Lower leg skin (tissue), 4 donors: ENCODE measurements around the gene ART4. TPM values are rescaled to one million over a fixed set of nuclear protein-coding genes. Genes with fewer than 3 reads are reported as not detected.

Experiments used
- DNase-seq, 2 donors: peaks; one replicate each; pipeline ENCODE4 v3.0.0-alpha.2; 2019; ENCODE audit warnings: low spot score in 2 of 2
- H3K4me3 ChIP-seq: fragments of 200-600 bp; sonication (generic); 2 replicates; pipeline ENCODE4 v1.5.1; 2017; ENCODE audit warnings: mild to moderate bottlenecking, low read depth; ENCODE audit not compliant: poor library complexity, severe bottlenecking
- CTCF ChIP-seq, 3 donors: fragments of 450-650 bp; IDR thresholded peaks; one replicate each; pipeline ENCODE4 v1.5.1; 2016; ENCODE audit warnings: antibody characterized with exemption in 3 of 3, mild to moderate bottlenecking in 3 of 3, moderate library complexity in 2 of 3
- POLR2A ChIP-seq, 2 donors: fragments of 450-650 bp; IDR thresholded peaks; one replicate each; pipeline ENCODE4 v1.6.1; 2016 to 2017; ENCODE audit warnings: antibody characterized with exemption in 2 of 2, mild to moderate bottlenecking in 1 of 2, moderate library complexity in 1 of 2
- WGBS, 2 donors: methylation state at CpG; one replicate each; pipeline ENCODE4 v1.1.5; 2018; 5-methylcytosine and 5-hydroxymethylcytosine counted together
- intact Hi-C: fragments of 100-400 bp; cut with DNase I; formaldehyde crosslinking; loops from one replicate; pipeline ENCODE4 v1.15.0; 2023; ENCODE audit warnings: low total_unique reads
- total RNA-seq, 4 donors: library from RNA; depleted of rRNA; stranded (reverse); fragments of >200 nt; gene quantifications; one replicate each; pipeline ENCODE4 v1.1.0, GENCODE V29; 2016

The ART4 gene
- total RNA-seq, 4 donors from 2014 or later, result 0.17 to 0.42 (median 0.17) TPM; not detected in 1

DNA sequence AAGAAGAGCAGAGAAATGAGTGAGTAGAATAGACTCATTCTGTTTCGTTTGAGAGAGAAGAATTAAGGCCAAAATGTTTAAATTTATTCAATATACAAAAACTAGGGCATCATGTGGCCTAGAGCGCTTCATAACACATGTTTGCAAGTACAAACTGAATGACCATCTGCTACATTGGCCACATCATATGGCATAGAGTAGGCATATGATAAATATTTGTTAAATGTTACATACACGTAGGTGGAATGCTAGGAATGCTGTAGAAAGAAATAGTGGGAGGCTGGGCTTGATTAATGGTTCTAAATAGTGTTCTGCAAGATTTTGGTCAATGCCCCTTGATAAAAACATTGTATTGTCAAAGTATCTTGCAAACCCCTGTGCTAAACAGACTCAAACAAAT, 31.6 kb upstream of the ART4 start:
- 76 to 78% methylated on average over 3 of the region's 3 CpGs for WGBS, 2 donors
- intact Hi-C loops, result no loop called here
- no peak overlapping the region for H3K4me3 ChIP-seq
- no peak for TF ChIP-seq POLR2A (IDR thresholded peaks at IDR 0.05)
- no peak for TF ChIP-seq CTCF (IDR thresholded peaks at IDR 0.05)
- DNase-seq, result no peak

- 65 to 81% methylated on average over 1 of the region's 1 CpG for WGBS, 2 donors
- no peak overlapping the region for H3K4me3 ChIP-seq
- no peak for DNase-seq
- TF ChIP-seq POLR2A (IDR thresholded peaks at IDR 0.05), result no peak
- TF ChIP-seq CTCF (IDR thresholded peaks at IDR 0.05), result no peak
- intact Hi-C loops, result no loop called here
Observed at GRCh38 chr12:14873440-14874185, 30.3 kb upstream of the ART4 start.

GRCh38 chr12:14871886-14872285, 28.6 kb upstream of the ART4 start:
- DNase-seq, result no peak
- no peak overlapping the region for H3K4me3 ChIP-seq
- WGBS, 2 donors, result 90 to 94% methylated on average over 1 of the region's 1 CpG
- intact Hi-C loops, result no loop called here
- no peak for TF ChIP-seq POLR2A (IDR thresholded peaks at IDR 0.05)
- TF ChIP-seq CTCF (IDR thresholded peaks at IDR 0.05), result no peak

GRCh38 chr12:14871247-14871646, 27.9 kb upstream of the ART4 start:
- 91 to 93% methylated on average over 1 of the region's 1 CpG for WGBS, 2 donors
- intact Hi-C loops, result no loop called here
- TF ChIP-seq POLR2A (IDR thresholded peaks at IDR 0.05), result no peak
- TF ChIP-seq CTCF (IDR thresholded peaks at IDR 0.05), result no peak
- DNase-seq, result no peak
- no peak overlapping the region for H3K4me3 ChIP-seq

DNA sequence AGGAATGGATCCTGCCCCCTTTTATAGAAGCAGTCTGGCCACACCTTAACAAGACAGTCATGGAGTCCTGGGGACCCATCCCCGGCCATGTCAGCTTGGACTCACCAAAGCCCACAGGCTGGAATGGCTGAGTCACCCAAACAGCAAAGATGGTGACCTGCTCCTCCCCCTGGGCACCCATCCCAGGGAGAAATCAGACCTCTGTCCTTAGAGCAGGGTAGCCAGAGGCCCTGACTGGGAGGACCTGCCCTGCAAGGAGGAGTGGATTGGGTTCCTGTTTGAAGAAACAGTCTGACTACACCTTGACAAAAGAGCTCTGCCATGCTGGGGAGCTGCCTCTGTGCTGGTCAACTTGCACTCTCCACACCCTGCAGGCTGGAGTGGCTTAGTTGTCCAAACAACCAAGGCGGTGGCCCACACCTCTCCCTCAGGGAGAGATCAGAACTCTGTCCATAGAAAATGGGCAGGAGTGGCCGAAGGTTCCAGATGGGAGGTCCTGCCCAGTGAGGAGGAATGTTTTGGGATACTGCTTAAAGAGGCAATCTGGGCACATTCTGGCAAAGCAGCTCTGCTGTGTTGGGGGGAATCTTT, 25.7 kb upstream of the ART4 start:
- H3K4me3 ChIP-seq, result no peak overlapping the region
- no peak for DNase-seq
- WGBS, 2 donors, result 85 to 95% methylated on average over 2 to 3 of the region's 3 CpGs
- TF ChIP-seq POLR2A (IDR thresholded peaks at IDR 0.05), result no peak
- TF ChIP-seq CTCF (IDR thresholded peaks at IDR 0.05), result no peak
- intact Hi-C loops, result no loop called here
